PFSK-1 (cell line): ENCODE results near the gene CARD8.

Experiments used
- POLR2AphosphoS5 ChIP-seq: IDR thresholded peaks from 2 replicates; pipeline ENCODE4 v1.6.1; 2012; ENCODE audit warnings: low read depth, mild to moderate bottlenecking, control low read depth, low read length, moderate library complexity
- SIN3A ChIP-seq: IDR thresholded peaks from 2 replicates; pipeline ENCODE4 v1.6.1; 2012; ENCODE audit warnings: mild to moderate bottlenecking, low read length, moderate library complexity, borderline replicate concordance; ENCODE audit not compliant: insufficient read depth
- TAF1 ChIP-seq: IDR thresholded peaks from 2 replicates; pipeline ENCODE4 v1.6.1; 2012; ENCODE audit warnings: low read length, control low read depth, borderline replicate concordance; ENCODE audit not compliant: insufficient read depth
- TF ChIP-seq, protein P1 (sequence below), 2 experiments: IDR thresholded peaks; 2 replicates each; pipeline versions ENCODE4 v1.6.1 to v1.8.0; 2011 to 2012; ENCODE audit warnings: low read depth in 2 of 2, low read length in 2 of 2, control low read depth in 1 of 2, inconsistent platforms in 1 of 2, mild to moderate bottlenecking in 1 of 2, moderate library complexity in 1 of 2; ENCODE audit not compliant: insufficient read depth in 1 of 2

DNA sequence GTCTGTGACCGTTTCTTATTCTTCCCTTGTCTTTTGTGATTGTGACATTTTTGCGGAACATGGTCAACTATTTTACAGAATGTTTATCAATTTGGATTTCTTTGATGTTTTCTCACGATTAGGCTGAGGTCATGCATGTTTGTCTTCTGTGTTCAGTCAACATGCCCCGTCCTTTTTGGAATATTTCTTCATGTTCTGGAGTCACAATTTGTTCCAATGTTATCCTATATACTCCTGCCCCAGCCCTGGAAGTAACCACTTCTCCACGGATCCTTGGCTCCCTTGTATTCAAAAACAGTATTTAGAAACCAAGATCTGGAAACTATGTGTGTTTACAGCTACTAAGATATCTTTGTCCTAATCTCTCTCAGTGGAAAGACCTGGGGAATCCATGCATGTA, 9.6 kb downstream of the CARD8 start:
- TF ChIP-seq, protein P1, sequence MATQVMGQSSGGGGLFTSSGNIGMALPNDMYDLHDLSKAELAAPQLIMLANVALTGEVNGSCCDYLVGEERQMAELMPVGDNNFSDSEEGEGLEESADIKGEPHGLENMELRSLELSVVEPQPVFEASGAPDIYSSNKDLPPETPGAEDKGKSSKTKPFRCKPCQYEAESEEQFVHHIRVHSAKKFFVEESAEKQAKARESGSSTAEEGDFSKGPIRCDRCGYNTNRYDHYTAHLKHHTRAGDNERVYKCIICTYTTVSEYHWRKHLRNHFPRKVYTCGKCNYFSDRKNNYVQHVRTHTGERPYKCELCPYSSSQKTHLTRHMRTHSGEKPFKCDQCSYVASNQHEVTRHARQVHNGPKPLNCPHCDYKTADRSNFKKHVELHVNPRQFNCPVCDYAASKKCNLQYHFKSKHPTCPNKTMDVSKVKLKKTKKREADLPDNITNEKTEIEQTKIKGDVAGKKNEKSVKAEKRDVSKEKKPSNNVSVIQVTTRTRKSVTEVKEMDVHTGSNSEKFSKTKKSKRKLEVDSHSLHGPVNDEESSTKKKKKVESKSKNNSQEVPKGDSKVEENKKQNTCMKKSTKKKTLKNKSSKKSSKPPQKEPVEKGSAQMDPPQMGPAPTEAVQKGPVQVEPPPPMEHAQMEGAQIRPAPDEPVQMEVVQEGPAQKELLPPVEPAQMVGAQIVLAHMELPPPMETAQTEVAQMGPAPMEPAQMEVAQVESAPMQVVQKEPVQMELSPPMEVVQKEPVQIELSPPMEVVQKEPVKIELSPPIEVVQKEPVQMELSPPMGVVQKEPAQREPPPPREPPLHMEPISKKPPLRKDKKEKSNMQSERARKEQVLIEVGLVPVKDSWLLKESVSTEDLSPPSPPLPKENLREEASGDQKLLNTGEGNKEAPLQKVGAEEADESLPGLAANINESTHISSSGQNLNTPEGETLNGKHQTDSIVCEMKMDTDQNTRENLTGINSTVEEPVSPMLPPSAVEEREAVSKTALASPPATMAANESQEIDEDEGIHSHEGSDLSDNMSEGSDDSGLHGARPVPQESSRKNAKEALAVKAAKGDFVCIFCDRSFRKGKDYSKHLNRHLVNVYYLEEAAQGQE (IDR thresholded peaks at IDR 0.05; ENCODE audit: insufficient read depth in 1 of 2, low read depth in 2 of 2, low read length in 2 of 2) = no peak
- TF ChIP-seq POLR2AphosphoS5 = no peak
- no peak for TF ChIP-seq TAF1
- no peak for TF ChIP-seq SIN3A
